Endothelial cell of umbilical vein (primary cell): Measurements from ENCODE around the gene SLC44A3. TPM values are rescaled to one million over a fixed set of nuclear protein-coding genes. Genes with fewer than 3 reads are reported as not detected.

Source experiments
- BruUV-seq: library from RNA; stranded (reverse); fragments of 400-500 nt; replicated peaks from 2 replicates; lab custom pipeline; 2021; lab: Mats Ljungman, UMichigan
- CTCF ChIA-PET: fragments of 300-600, 350-600 bp; sonication (Branson Sonifier 250); formaldehyde crosslinking; loops from one replicate; lab custom pipeline; 2021; ENCODE audit warnings: antibody characterized with exemption, inconsistent platforms; lab: Charles Lee
- POLR2A ChIA-PET: fragments of 300-600, 350-600 bp; sonication (Branson Sonifier 250); formaldehyde crosslinking; loops from one replicate; lab custom pipeline; 2021; ENCODE audit warnings: antibody characterized with exemption, inconsistent platforms; lab: Charles Lee
- DNase-seq: peaks from one replicate; pipeline ENCODE4 v3.0.0-alpha.2; 2011; ENCODE audit warnings: low read depth, low spot score
- FAIRE-seq: peaks from 2 replicates; lab custom pipeline; 2011; peaks lifted over from hg19 to GRCh38; lab: Jason Lieb, UNC
- H2AFZ ChIP-seq: 2 replicates; pipeline ENCODE4 v1.6.0; 2012; ENCODE audit warnings: low read depth, low read length, control low read depth, inconsistent platforms
- H3K27ac ChIP-seq: 2 replicates; pipeline ENCODE4 v1.5.1; 2011; ENCODE audit warnings: low read depth, mild to moderate bottlenecking, control low read depth, low read length, moderate library complexity; ENCODE audit not compliant: insufficient read depth
- H3K27me3 ChIP-seq, 2 experiments: 2 replicates each; pipeline versions ENCODE4 v1.6.0 to v1.6.1; 2011; ENCODE audit warnings: low read length in 2 of 2, mixed read lengths in 1 of 2; ENCODE audit not compliant: control insufficient read depth in 2 of 2, insufficient read depth in 2 of 2
- H3K36me3 ChIP-seq, 2 experiments: 2 replicates in 1 of 2; 3 replicates in 1 of 2; pipeline ENCODE4 v1.5.1; 2011; ENCODE audit warnings: low read length in 2 of 2, mild to moderate bottlenecking in 1 of 2, moderate library complexity in 1 of 2; ENCODE audit not compliant: control insufficient read depth in 2 of 2, insufficient read depth in 2 of 2; ENCODE audit errors: extremely low read depth in 1 of 2
- H3K4me1 ChIP-seq: 3 replicates; pipeline ENCODE4 v1.5.1; 2011; ENCODE audit warnings: mild to moderate bottlenecking, low read length; ENCODE audit not compliant: control insufficient read depth, insufficient read depth; ENCODE audit errors: extremely low read depth
- H3K4me2 ChIP-seq: 2 replicates; pipeline ENCODE4 v1.6.1; 2011; ENCODE audit warnings: low read length, control low read depth, mixed read lengths; ENCODE audit not compliant: insufficient read depth
- H3K4me3 ChIP-seq, 3 experiments: fragments of 200-600 bp in 1 of 3; sonication (generic), shearing (Covaris generic) in 1 of 3; replicated peaks in 1 of 3; 2 replicates each; pipeline ENCODE4 v1.5.1; 2011 to 2016; ENCODE audit warnings: control low read depth in 3 of 3, low read length in 3 of 3, mild to moderate bottlenecking in 2 of 3, inconsistent platforms in 1 of 3, low read depth in 1 of 3, moderate library complexity in 1 of 3; ENCODE audit not compliant: insufficient read depth in 1 of 3
- H3K79me2 ChIP-seq: 2 replicates; pipeline ENCODE4 v1.6.0; 2012; ENCODE audit warnings: low read length, inconsistent platforms; ENCODE audit not compliant: control insufficient read depth, insufficient read depth
- H3K9ac ChIP-seq: replicated peaks from 2 replicates; pipeline ENCODE3; 2011; ENCODE audit warnings: low read length, control low read depth; ENCODE audit not compliant: insufficient read depth; ENCODE audit errors: extremely low read depth
- H3K9me1 ChIP-seq: replicated peaks from 3 replicates; pipeline ENCODE4 v1.6.0; 2011; ENCODE audit warnings: mild to moderate bottlenecking, low read length; ENCODE audit not compliant: control insufficient read depth, insufficient read depth; ENCODE audit errors: extremely low read depth
- H3K9me3 ChIP-seq: replicated peaks from 2 replicates; pipeline ENCODE4 v1.5.1; 2012; ENCODE audit warnings: low read length, inconsistent platforms; ENCODE audit not compliant: control insufficient read depth, insufficient read depth
- H4K20me1 ChIP-seq: replicated peaks from 2 replicates; pipeline ENCODE3; 2011; ENCODE audit warnings: mild to moderate bottlenecking, low read length; ENCODE audit not compliant: control insufficient read depth, insufficient read depth; ENCODE audit errors: extremely low read depth
- CTCF ChIP-seq, 2 donors: IDR thresholded peaks; 1 replicate in 1 of 2; 2 replicates in 1 of 2; pipeline ENCODE4 v1.5.1; 2011; ENCODE audit warnings: low read length in 2 of 2, mild to moderate bottlenecking in 2 of 2, moderate library complexity in 2 of 2, control low read depth in 1 of 2, inconsistent platforms in 1 of 2, low read depth in 1 of 2; ENCODE audit not compliant: insufficient read depth in 1 of 2; ENCODE audit errors: extremely low read depth in 1 of 2
- EZH2 ChIP-seq: IDR thresholded peaks from 2 replicates; pipeline ENCODE4 v1.6.1; 2012; ENCODE audit warnings: borderline replicate concordance, low read depth, mild to moderate bottlenecking, moderate library complexity, low read length, inconsistent platforms; ENCODE audit not compliant: severe bottlenecking
- FOS ChIP-seq: IDR thresholded peaks from 2 replicates; pipeline ENCODE4 v1.6.1; 2011; ENCODE audit warnings: mild to moderate bottlenecking, low read length, moderate library complexity, borderline replicate concordance; ENCODE audit not compliant: insufficient read depth
- GATA2 ChIP-seq: IDR thresholded peaks from 2 replicates; pipeline ENCODE4 v1.7.0; 2011; ENCODE audit warnings: low read depth, mild to moderate bottlenecking, moderate library complexity, mixed read lengths, low read length; ENCODE audit not compliant: insufficient read length, insufficient read depth
- JUN ChIP-seq: IDR thresholded peaks from 2 replicates; pipeline ENCODE4 v1.6.1; 2011; ENCODE audit warnings: borderline replicate concordance, low read depth; ENCODE audit not compliant: insufficient read length, insufficient read depth
- MYC ChIP-seq: IDR thresholded peaks from one replicate; pipeline ENCODE4 v1.6.1; 2011; ENCODE audit warnings: mild to moderate bottlenecking, low read depth, low read length
- POLR2A ChIP-seq: IDR thresholded peaks from 2 replicates; pipeline ENCODE4 v1.6.1; 2012; ENCODE audit warnings: low read depth, mild to moderate bottlenecking, control low read depth, low read length
- POLR2AphosphoS5 ChIP-seq: IDR thresholded peaks from 2 replicates; pipeline ENCODE4 v1.6.1; 2012; ENCODE audit warnings: low read depth, mild to moderate bottlenecking, control low read depth, low read length, moderate library complexity; ENCODE audit not compliant: insufficient read depth
- dilution Hi-C: fragments of 300-500 bp; cut with MboI; formaldehyde crosslinking; loops from one replicate; pipeline ENCODE4 v1.15.0; 2019; ENCODE audit warnings: low sequenced_read_pairs; ENCODE audit not compliant: extremely low pct_ligation_motif_present
- intact Hi-C: fragments of 100-400 bp; cut with micrococcal nuclease; formaldehyde crosslinking; loops from one replicate; pipeline ENCODE4 v1.10.0; 2022
- polyA plus RNA-seq, 4 experiments: library from polyadenylated mRNA; depleted of rRNA in 3 of 4; stranded (reverse) in 3 of 4; unstranded in 1 of 4; fragments of >200 nt; gene quantifications; 2 replicates each; pipeline versions ENCODE4 v1.2.1 to v1.2.3, GENCODE V29; 2011 to 2012; ENCODE audit warnings: missing spikeins in 1 of 4
- total RNA-seq: library from RNA; stranded (reverse); gene quantifications from 2 replicates; pipeline ENCODE4 v1.2.3, GENCODE V29; 2021
- TF ChIP-seq, protein P1 (sequence below): IDR thresholded peaks from 2 replicates; pipeline ENCODE4 v1.6.1; 2011; ENCODE audit not compliant: insufficient read depth, insufficient read length

The SLC44A3 gene
- total and polyA plus RNA-seq, 2 donors (not counting 3 experiments of a cell fraction or from before 2014, with no cell fraction given), result 0.29 to 0.42 TPM

- no peak overlapping the region for H3K4me2 ChIP-seq
- dilution Hi-C loops (no loop called here), intact Hi-C loops (no loop called here)
- no peaks in the 10 kb centered on the region for H3K9me1 ChIP-seq
- TF ChIP-seq JUN (no peak), MYC (no peak), POLR2AphosphoS5 (no peak), POLR2A (no peak), EZH2 (no peak), CTCF (IDR thresholded peaks at IDR 0.05; ENCODE audit: extremely low read depth in 1 of 2, insufficient read depth in 1 of 2, low read depth in 1 of 2, low read length in 2 of 2) (no peak), FOS (no peak), GATA2 (no peak)
- TF ChIP-seq, protein P1, sequence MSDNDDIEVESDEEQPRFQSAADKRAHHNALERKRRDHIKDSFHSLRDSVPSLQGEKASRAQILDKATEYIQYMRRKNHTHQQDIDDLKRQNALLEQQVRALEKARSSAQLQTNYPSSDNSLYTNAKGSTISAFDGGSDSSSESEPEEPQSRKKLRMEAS, result no peak
- CTCF ChIA-PET, result no interaction called here
- H2AFZ ChIP-seq, result no peak overlapping the region
- H4K20me1 ChIP-seq, result no peaks in the 10 kb centered on the region
- no peaks in the 10 kb centered on the region for H3K79me2 ChIP-seq
- POLR2A ChIA-PET, result no interaction called here
- H3K27ac ChIP-seq, result no peak overlapping the region
- H3K27me3 ChIP-seq, result no peaks in the 10 kb centered on the region
- DNase-seq, result no peak
- H3K4me1 ChIP-seq, result peaks cover 44% of the 10 kb centered on the region
- H3K4me3 ChIP-seq, result no peak overlapping the region
- H3K9ac ChIP-seq, result no peak overlapping the region
- BruUV-seq, result no TSS peak
- no peaks in the 10 kb centered on the region for H3K9me3 ChIP-seq
- FAIRE-seq, result no peak
- no peaks in the 10 kb centered on the region for H3K36me3 ChIP-seq
Measured at GRCh38 chr1:94797291-94797690, 22.9 kb upstream of the SLC44A3 start.
